Measurements from ENCODE around the gene MTF1.

Gene MTF1

DNA sequence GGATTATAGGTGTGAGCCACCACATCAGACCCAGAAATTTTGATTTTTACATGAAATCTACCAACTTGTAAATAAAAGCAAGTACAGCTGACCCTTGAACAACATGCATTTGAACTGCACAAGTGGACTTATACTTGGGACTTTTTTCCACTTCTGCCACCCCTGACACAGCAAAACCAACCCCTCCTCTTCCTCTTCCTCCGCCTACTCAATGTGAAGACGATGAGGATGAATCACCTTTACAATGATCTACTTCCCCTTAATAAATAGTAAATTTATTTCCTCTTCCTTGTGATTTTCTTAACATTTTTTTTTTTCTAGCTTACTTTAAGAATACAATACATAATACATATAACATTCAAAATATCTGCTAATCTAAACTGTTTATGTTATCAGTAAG is 33.9 kb downstream of the MTF1 start:
- DNase-seq = no peak

DNA sequence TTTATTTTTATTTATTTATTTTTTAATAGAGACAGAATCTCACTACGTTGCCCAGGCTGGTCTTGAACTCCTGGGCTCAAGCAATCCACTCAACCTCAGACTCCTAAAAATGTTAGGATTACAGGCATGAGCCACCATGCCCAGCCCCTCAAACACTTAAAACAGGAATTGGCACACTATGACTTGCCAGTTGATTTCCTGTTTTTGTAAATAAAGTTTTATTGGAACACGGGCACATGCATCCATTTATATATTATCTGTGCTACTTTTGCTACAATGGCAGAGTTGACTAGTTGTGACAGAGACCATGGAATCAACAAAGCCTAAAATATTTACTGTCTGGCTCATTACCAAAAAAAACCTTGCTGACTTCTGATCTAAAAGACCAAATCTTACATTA is 35.4 kb downstream of the MTF1 start:
- DNase-seq = no peak

DNA sequence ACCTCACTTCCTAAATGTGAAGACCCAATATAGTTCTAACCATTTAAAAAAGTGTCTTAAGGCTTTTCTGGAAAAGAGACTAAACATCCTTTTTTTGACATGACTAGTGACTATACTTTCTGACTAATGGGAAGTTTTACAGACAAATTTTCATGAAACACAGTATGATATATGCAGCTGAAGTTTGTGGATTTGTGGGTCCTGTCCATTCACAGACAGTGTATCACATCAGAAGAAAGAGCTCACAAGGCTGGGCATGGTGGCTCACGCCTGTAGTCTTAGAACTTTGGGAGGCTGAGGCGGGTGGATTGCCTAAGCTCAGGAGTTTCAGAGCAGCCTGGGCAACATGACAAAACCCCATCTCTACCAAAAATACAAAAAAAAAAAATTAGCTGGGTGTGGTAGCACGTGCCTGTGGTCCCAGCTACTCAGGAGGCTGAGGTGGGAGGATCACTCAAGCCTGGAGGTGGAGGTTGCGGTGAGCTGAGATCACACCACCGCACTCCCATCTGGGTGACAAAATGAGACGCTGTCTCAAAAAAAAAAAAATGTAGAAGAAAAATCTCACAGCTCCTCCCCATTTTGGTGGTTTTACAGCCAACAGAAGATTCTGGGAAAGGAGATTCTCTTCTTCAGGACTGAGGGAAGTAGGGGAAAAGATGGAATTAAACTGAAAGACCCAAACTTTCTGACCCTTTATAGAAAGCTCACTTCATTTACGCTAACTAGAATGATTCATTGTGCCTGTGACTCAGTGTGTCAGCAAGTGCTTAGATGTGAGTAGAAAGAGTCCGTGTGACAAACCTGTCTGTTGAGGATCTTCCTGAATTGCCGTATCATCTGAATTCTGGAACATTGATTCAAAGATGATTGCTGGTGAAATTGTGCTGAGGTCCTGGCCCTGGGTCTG is 36.2 kb downstream of the MTF1 start:
- DNase-seq = no peak

DNA sequence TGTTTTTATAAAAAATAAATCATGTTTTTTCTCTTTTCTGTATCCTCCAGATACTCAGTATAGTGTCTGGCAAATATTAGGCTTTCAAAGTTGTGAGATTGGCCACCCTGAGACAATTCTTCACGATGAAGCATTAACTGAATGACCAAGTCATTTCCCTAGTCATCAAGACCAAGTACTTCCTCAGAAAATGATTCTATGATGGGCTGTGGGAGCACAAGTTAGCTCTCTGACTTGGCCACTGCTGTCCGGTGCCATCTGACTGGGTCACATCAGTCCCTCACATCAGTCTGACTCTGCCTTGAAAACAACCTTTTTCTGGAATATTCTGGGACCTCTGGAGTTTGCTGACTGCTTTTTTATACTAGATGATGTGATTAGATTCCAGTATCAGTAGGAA is 37.9 kb downstream of the MTF1 start:
- DNase-seq = no peak

DNA sequence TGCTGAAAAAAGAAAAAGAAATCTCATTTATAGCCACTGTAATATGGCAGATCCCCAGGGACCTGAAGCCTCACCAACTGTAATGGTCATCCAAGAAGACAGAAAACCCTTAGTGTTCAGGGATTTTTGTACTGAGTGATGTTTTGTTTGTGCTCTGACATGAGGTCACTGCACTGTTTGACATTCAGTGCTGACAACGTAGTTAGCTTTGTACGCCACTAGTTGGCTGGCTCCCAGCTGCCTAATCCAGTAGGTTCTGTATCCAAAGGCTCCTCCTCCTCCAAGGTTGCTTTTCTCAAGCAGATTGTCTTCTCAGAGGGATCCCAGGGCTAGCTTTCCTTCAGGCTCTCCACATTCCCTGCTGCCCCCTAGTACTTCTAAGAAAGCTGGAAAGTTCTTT is 41.9 kb downstream of the MTF1 start:
- no peak for DNase-seq

DNA sequence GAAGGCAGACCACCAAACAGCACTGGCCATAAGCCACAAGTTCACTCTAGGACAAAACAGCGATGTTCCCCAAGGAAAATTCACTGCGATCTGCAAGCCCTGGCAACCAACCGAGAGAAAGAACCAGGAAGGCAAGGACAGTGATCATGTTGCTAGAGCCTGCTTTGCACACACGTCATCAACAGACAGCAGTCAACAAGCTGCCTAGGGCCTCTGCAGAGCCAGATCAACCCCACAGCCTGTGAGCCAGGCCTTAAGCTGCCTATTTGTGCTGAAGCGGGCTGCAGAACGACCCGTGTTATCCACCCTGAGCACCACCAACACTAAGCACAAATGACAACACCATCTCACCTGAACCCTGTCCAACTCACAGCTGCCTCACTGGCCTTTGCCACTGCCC is 45.1 kb downstream of the MTF1 start:
- DNase-seq = no peak

DNA sequence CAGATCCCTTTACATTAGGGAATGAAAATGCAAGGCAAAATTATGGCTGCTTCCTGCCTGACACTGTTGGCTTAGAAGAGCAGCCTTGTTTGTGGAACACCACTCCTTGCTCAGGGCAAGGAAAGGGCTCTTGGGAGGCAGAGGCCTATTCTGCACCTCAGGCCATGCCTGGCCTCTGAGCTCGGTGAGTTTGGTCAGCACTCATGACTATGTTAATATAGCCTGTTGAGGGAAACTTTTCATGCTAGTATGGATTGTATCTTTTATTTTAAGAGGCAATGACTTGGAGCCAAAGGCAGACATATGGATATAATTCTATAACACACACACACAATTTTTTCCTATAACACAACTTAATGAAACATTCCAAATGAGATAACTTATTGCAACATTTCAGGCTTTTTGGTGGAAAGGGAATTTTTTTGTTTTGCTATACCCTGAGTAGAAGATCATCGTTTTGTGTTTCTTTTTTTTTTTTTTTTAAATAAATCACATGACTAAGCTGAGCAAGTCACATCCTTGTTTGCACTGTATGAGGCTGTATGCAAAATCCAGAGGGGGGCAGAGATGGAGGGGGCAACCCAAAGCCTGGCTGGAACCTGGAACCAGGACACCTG is 45.8 kb downstream of the MTF1 start:
- no peak for DNase-seq

DNA sequence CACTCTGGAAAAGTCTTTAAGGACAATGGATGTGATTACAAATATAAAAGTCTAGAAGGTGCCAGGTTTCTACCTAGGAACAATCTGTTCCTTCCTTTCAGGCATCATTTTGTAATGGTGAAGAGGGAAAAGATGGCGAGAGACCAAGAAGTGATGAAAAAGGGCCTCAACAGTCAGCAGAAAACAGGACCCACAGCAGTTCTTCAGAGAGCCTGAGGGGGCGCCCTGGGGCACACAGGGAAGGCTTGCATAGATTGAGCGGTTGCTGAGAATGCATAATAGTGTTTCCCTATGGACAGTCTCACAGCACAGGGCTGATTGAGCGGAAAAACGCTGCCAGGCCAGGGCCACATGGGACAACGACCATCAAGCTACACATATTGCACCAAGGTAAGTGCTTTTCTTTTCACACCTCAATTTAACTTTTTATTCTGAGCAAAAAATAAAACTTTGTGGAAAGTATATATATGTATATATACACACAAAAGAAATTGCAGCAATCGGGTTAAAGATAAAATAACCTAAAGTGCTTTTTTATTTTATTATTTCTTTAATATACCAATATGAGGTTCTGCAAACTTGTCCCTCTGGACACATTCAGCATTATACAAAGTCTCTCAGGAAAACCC is 48.3 kb downstream of the MTF1 start:
- DNase-seq = peak; percentile 73

DNA sequence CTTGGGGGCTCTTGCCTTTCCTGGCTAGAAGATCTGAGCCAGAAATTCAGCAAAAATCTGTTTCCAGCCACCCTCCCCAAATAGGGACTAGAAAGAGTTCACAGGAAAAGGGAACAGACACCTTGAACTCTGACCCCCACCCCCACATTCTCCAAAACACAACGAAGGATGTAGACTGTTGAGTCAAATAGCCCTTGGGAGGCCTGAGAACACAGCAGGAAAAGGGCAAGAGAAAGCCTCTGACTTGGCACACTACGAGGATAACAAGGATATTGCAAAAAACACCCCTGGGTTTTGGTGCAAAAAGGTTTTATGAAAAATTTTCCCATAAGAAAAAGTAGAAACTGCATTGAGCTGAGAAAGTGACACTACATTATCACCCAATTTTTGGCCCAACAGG is 49.5 kb downstream of the MTF1 start:
- no peak for DNase-seq

DNA sequence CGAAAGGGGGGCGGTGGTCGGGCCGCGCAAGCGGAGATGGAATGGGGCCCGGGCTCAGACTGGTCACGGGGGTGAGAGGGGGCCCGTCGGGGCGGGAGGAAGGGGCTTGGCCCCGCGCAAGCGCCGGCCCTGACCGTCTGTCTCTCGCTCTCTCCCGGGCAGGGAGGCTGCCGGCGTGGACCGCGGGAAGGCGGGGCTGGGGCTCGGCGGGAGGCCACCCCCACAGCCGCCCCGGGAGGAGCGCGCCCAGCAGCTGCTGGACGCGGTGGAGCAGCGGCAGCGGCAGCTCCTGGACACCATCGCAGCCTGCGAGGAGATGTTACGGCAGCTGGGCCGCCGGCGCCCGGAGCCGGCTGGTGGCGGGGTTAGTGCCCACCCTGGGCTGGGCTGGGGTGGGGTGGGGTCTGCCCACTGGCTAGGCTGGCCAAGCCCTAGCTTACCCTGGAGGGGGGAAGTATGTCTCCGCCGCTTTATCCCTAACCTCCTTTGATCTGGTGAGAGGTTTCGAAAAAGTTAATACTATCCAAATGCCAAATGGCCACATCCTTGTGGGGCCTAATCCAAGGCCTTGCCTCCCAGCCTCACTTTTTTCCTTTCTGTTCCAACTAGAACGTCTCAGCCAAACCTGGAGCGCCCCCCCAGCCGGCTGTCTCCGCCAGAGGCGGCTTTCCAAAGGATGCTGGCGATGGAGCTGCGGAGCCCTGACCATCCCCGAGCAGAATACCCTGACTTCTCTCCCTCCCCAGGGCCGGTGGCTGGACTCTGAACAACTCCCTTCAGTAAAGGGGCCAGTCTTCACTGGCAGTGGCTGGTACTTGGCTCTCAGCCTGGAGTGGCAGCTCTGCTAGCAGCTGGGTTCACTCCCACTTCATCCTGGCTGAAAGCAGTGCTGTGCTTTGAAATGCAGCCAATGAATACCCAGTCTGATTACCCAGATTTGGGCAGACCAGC is 50.7 kb downstream of the MTF1 start:
- DNase-seq = peak; percentile 66

DNA sequence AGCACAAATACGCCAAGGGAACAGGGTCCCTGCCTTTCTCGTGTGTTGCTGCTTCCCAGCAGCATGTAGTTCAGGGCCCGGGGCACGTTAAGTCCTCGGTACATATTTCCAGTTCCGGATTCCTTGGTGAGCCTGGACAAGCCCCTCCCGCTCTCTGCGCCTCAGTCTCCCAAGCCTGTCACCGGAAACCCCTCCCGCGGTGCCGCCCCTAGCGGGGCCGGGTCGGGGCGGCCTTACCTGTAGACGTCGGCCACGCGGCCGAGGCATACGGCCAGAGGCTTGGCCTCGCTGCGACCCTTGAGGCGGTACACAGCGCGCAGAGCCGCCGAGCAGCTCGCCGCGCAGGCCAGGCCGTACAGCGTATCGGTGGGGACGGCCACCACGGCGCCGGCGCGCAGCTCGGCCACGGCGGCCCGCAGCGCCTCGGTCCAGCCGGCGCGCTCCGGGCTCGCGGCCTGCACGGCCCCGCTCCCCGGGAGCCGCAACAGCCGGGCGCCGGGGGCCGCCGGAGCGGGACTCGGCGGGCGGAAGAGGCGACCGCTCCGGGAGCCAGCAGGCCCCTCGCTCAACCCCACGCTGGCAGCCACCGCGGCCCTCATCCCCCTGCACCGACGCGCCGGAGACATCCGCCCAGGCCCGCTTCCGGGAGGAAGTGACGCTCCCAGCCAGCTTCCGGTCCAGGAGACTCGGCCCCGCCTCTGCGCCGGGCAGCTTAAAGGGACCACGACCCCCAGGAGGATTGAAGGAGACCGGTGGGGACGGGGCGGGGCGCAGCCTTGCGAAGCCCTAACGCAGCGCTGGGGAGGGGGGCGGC is 51.6 kb downstream of the MTF1 start, which contains the start of the genes C1orf122 and YRDC:
Gene C1orf122, plus strand, starts transcription at position 236 of the 814 bp plus-strand sequence. CDS start 615 bp downstream, outside the sequence.
Gene YRDC, minus strand, starts transcription at position 654 of the 814 bp plus-strand sequence. Its CDS starts 28 bp downstream, at position 626.
- peak; percentile 72 for DNase-seq

DNA sequence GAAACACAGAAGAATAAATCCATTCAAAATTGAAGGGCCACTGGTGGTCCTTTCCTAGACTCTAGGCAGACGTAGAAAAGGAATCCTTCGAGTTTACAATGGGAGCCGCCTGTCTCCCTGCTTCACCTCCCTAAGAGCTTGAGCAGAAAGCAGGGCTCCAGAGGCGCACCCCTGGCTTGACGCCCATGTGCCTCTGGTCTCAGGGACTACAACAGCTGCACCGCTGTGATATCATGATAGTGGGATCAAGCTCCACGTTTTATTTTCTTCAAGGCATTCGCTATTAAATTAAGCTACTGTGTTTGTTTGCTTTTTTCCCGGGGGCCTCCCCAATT is 52.2 kb downstream of the MTF1 start:
- DNase-seq = no peak

DNA sequence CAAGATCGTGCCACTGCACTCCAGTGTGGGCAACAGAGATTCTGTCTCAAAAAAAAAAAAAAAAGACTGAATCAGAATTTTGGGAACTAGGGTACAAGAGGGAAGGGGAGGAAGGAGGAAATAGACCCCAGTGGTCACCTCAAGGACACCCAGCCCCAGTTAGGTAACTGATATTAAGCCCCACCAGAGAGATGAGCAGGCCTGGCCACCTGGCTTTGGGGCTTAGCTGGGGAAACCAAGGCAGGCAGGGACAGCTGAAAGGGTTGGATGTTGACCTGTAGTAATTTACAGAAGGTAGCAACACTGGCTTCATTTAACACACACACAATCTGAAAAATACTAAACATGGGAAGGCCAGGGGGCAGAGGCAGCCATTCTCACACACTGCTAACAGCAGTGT is 57.0 kb downstream of the MTF1 start:
- DNase-seq = no peak

DNA sequence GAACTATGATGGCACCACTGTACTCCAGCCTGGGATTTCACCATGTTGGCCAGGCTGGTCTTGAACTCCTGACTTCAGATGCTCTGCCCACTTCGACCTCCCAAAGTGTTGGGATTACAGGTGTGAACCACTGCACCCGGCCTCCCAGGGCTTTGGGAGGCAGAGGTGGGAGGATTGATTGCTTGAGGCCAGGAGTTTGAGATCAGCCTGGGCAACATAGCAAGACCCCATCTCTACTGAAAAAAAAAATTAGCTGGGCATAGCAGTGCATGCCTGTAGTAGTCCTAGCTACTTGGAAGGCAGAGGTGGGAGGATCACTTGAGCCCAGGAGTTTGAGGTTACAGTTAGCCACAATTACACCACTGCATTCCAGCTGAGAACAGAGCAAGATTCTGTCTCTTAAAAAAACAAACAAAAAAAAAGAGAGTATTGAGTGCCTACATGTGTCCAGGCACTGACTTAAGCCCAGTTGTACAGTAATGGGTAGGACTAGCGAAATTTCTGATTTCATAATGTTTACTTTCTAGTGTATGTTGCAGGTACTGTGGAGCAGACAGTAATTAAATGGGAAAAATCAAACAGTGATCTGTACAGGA is 61.5 kb downstream of the MTF1 start:
- no peak for DNase-seq

DNA sequence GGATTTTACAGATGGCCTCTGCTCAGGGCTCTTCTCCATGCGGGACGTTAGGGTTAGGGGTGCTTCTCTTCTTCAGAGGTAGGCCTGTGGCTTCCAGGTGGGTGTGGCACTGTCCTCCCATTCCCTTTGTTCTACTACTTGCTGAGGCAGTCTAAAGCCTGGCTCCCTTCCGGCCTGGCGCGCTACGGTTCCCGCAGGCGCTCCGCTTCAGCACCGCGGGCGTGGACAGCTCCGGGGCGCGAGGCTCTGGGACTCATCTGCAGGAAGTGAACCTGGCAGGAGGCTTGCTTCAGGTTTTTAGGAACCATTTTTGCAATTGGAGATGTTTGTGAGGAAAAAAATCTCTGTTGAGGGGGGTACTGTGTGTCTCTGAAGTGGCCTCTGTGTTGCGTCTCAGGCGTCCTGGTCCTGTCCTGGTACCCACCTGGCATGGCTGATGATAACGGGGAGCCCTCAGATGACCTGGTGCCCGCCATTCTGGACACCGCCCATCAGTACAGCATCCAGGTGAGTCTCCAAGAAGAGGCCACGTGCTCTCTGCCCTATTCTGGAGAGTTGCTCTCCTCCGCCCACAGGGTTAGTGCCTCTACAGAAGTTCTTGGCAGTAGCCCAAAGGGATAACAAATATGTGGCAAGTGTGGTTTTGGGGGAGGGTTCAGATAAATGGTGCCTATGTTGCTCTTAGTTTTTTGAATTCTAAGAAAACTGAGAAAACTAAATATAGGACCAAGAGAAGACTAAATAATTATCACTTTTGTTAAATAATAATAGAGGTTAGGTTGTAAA is 63.9 kb downstream of the MTF1 start:
- no peak for DNase-seq

DNA sequence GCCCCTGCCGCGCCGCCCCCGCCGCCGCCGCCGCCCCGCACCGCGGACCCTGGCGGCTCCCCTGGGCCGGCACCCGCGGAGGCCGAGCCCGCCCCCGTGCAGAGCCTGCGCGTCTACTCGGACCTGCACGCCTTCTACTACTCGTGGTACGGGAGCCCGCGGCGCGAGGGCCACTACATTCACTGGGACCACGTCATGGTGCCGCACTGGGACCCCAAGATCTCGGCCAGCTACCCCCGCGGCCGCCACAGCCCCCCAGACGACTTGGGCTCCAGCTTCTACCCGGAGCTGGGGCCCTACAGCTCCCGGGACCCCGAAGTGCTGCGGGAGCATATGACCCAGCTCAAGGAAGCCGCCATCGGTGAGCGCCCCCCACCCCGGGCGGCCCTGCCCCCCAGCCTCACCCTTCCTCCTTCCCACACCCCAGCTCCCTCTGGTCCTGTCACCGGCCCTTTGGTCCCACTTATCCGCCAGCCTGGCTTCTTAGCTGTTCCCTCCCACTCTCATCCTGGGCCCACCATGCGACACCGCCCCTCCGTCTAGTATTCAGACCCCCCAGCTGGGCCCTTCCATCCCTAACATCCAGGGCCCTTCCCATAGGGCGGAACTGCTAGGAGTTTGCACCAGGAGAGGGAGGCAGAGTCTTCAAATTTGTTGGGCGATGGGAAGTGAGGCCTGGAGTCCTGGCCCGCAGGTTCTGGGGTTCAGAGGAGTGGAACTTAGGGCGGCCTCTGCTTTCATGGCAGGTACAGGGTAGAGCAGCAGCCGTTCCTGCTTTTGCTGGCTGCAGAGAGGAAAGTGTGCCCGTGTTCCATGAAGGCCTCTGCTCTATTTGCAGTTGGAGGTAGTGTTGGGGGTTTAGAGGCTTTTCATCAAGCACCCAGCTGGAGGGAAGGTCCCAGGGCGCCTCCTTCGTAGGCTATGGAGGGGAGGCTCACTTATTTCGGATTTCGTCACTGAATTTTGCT is 64.7 kb downstream of the MTF1 start:
- DNase-seq = no peak

DNA sequence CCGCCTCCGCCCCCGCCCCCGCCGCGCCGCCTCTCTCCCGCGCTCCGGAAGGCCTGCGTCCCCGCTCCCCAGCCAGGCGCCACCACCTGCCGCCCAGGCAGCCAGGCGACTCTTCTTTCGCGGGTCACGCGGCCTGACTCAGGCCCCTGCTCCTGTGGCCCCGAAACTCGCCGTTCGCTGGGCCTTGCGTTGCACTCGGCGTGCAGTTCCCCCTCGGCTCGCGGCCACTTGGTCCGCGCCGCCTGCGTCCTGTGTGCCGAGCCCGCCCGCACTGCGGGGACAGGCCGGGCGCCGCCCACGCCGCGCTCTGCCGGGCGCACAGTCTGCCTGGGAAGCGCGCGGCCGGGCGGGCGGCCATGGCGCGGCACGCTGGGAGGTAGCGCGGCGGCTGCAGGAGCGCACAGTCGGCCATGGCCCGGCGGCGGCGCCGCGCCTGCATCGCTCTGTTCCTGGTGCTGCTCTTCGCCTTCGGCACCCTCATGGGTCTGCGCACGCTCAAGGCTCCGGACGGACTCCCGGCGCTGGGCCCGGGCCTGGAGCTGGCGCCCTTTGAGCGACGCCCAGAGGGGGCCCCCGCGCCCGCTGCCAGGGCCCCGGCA is 65.5 kb downstream of the MTF1 start, which contains the start of gene MANEAL:
Gene MANEAL, plus strand, starts transcription at position 75 of the 599 bp plus-strand sequence. Its CDS starts 336 bp downstream, at position 411.
- no peak for DNase-seq

DNA sequence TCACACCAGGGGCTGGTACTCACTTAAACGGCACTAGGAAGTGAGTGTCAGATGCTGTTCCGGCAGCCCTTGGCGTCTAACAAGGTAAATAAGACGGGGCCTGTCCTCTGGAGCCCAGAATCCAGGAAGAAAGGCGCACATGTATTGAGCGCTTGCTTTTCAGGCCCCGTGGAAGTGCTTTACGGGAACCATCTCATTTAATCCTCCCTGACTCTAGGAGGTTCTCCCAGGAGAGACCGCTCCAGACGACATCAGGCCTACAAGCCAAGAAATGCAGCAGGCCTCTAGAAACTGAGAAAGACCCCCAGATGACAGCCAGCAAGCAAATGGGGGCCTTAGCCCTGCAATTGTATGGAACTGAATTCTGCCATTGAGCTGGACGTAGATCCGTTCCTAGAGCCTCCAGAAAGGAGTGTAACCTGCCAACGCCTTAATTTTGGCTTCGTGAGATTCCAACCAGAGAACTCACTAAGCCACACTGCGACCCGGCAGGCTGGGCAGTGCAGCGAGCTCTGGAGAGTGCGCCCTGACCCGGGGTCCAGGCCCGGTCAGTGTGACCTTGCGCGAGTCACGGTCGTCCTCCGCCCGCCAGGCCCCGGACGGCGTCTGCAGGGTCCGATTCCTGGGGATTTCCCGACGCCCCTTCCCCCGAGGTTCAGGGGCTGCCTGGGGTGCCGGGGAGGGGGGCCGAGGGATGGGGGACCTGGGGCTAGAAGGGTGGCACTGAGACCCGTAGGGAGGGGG is 66.3 kb downstream of the MTF1 start:
- DNase-seq = no peak

Data from DMS 273 treated with DMSO at 0.1 percent for 48 hours (cell line).